IPS-11a (cell line): ENCODE measurements around the gene CHD1.

Source experiments
- H3K4me3 ChIP-seq: one replicate; pipeline ENCODE4 v1.5.1; 2013; ENCODE audit warnings: low read depth, low read length, control low read depth

CHD1 gene

GRCh38 chr5:98936948-98937715 is 8.3 kb upstream of the CHD1 start:
- H3K4me3 ChIP-seq = no peak overlapping the region

- H3K4me3 ChIP-seq = no peak overlapping the region
Observed at GRCh38 chr5:98935206-98935605, 6.4 kb upstream of the CHD1 start.

GRCh38 chr5:98934546-98934945 is 5.7 kb upstream of the CHD1 start:
- H3K4me3 ChIP-seq = no peak overlapping the region

GRCh38 chr5:98933445-98934072 is 4.8 kb upstream of the CHD1 start:
- no peak overlapping the region for H3K4me3 ChIP-seq

- H3K4me3 ChIP-seq = no peak overlapping the region
Observed at GRCh38 chr5:98930972-98931762, 2.4 kb upstream of the CHD1 start.

GRCh38 chr5:98929710-98930298 is 997 bp upstream of the CHD1 start:
- H3K4me3 ChIP-seq = peak overlapping the region; percentile 90

- peak overlapping the region; percentile 76 for H3K4me3 ChIP-seq
Observed at GRCh38 chr5:98927989-98928872, 576 bp downstream of the CHD1 start.

GRCh38 chr5:98927242-98927988 is 1.4 kb downstream of the CHD1 start:
- H3K4me3 ChIP-seq = peak overlapping the region; percentile 76

GRCh38 chr5:98923966-98924365 is 4.8 kb downstream of the CHD1 start:
- H3K4me3 ChIP-seq = no peak overlapping the region

- H3K4me3 ChIP-seq = no peak overlapping the region
Observed at GRCh38 chr5:98921947-98922505, 6.8 kb downstream of the CHD1 start.

- H3K4me3 ChIP-seq = no peak overlapping the region
Observed at GRCh38 chr5:98917433-98917832, 11.4 kb downstream of the CHD1 start.

GRCh38 chr5:98916540-98916939 is 12.3 kb downstream of the CHD1 start:
- H3K4me3 ChIP-seq = no peak overlapping the region

- no peak overlapping the region for H3K4me3 ChIP-seq
Observed at GRCh38 chr5:98913911-98914310, 14.9 kb downstream of the CHD1 start.

- H3K4me3 ChIP-seq = no peak overlapping the region
Observed at GRCh38 chr5:98911280-98912040, 17.3 kb downstream of the CHD1 start.

GRCh38 chr5:98909363-98909762 is 19.4 kb downstream of the CHD1 start:
- no peak overlapping the region for H3K4me3 ChIP-seq

- no peak overlapping the region for H3K4me3 ChIP-seq
Observed at GRCh38 chr5:98907951-98908350, 20.9 kb downstream of the CHD1 start.

GRCh38 chr5:98906756-98907355 is 22.0 kb downstream of the CHD1 start:
- H3K4me3 ChIP-seq = no peak overlapping the region
